Caco-2 (cell line): ENCODE results near the gene SLC1A7. TPM values are rescaled to one million over a fixed set of nuclear protein-coding genes. Genes with fewer than 3 reads are reported as not detected.

ENCODE experiments used
- BruUV-seq: library from RNA; stranded (reverse); fragments of 400-500 nt; replicated peaks from 2 replicates; lab custom pipeline; 2021; lab: Mats Ljungman, UMichigan
- CTCF ChIA-PET: fragments of 300-600 bp; sonication (Branson Sonifier 250); formaldehyde crosslinking; loops from one replicate; lab custom pipeline; 2022; ENCODE audit warnings: antibody characterized with exemption; lab: Charles Lee
- POLR2A ChIA-PET: fragments of 300-600 bp; sonication (Branson Sonifier 250); formaldehyde crosslinking; loops from one replicate; lab custom pipeline; 2022; ENCODE audit warnings: antibody characterized with exemption; lab: Charles Lee
- DNase-seq, 2 experiments: peaks; one replicate each; pipeline versions ENCODE4 v3.0.0 to v3.0.0-alpha.2; 2020 to 2022
- H3K27me3 ChIP-seq: replicated peaks from 2 replicates; pipeline ENCODE4 v1.6.0; 2011; ENCODE audit warnings: low read length; ENCODE audit not compliant: control insufficient read depth, insufficient read depth
- H3K36me3 ChIP-seq: 2 replicates; pipeline ENCODE4 v1.5.1; 2011; ENCODE audit warnings: low read length; ENCODE audit not compliant: control insufficient read depth, insufficient read depth
- H3K4me1 ChIP-seq: fragments of 250-450 bp; sonication (Bioruptor Pico); 2 replicates; pipeline ENCODE4 v1.5.1; 2020; ENCODE audit warnings: mild to moderate bottlenecking
- H3K4me3 ChIP-seq: 2 replicates; pipeline ENCODE4 v1.5.1; 2011; ENCODE audit warnings: low read depth, mild to moderate bottlenecking, control low read depth, low read length
- H3K9me3 ChIP-seq: fragments of 250-450 bp; sonication (Bioruptor Pico); 2 replicates; pipeline ENCODE4 v1.5.1; 2020; ENCODE audit warnings: mild to moderate bottlenecking, moderate library complexity
- H3K27ac Mint-ChIP-seq: one replicate; pipeline ENCODE4 v1.8.0; 2022; ENCODE audit warnings: mixed read lengths; ENCODE audit not compliant: unreplicated experiment
- H3K27me3 Mint-ChIP-seq: one replicate; pipeline ENCODE4 v1.8.0; 2022; ENCODE audit warnings: mixed read lengths; ENCODE audit not compliant: insufficient read depth, unreplicated experiment
- H3K36me3 Mint-ChIP-seq: one replicate; pipeline ENCODE4 v1.8.0; 2022; ENCODE audit warnings: mild to moderate bottlenecking, mixed read lengths; ENCODE audit not compliant: insufficient read depth, unreplicated experiment
- H3K4me1 Mint-ChIP-seq: one replicate; pipeline ENCODE4 v1.8.0; 2022; ENCODE audit warnings: low read depth, mixed read lengths; ENCODE audit not compliant: unreplicated experiment
- H3K4me3 Mint-ChIP-seq: one replicate; pipeline ENCODE4 v1.8.0; 2022; ENCODE audit warnings: mild to moderate bottlenecking, moderate library complexity, mixed read lengths; ENCODE audit not compliant: unreplicated experiment
- H3K9me3 Mint-ChIP-seq: one replicate; pipeline ENCODE4 v1.8.0; 2022; ENCODE audit warnings: mixed read lengths; ENCODE audit not compliant: unreplicated experiment
- CTCF ChIP-seq, 2 experiments: fragments of 200-600 bp in 1 of 2; IDR thresholded peaks; 1 replicate in 1 of 2; 2 replicates in 1 of 2; pipeline versions ENCODE4 v1.5.1 to v1.8.0; 2011 to 2022; ENCODE audit warnings: antibody characterized with exemption in 1 of 2, control low read depth in 1 of 2, inconsistent platforms in 1 of 2, low read depth in 1 of 2, low read length in 1 of 2, mild to moderate bottlenecking in 1 of 2, moderate library complexity in 1 of 2; ENCODE audit not compliant: insufficient read depth in 1 of 2, severe bottlenecking in 1 of 2, unreplicated experiment in 1 of 2
- intact Hi-C: fragments of 100-400 bp; cut with micrococcal nuclease; formaldehyde crosslinking; loops from one replicate; pipeline ENCODE4 v1.10.0; 2022; ENCODE audit not compliant: unreplicated experiment
- total RNA-seq: library from RNA; stranded (reverse); gene quantifications from 2 replicates; pipeline ENCODE4 v1.2.3, GENCODE V29; 2022

Gene SLC1A7
- total RNA-seq, 1 experiment from 2014 or later: not detected

GRCh38 chr1:53129891-53130597 is 12.4 kb downstream of the SLC1A7 start:
- Histone ChIP-seq H3K4me3 (no peak overlapping the region), H3K4me1 (no peaks in the 10 kb centered on the region), H3K27me3 (no peaks in the 10 kb centered on the region), H3K9me3 (no peaks in the 10 kb centered on the region), H3K36me3 (no peaks in the 10 kb centered on the region)
- intact Hi-C loops: no loop called here
- Mint-ChIP-seq H3K9me3 (no peaks in the 10 kb centered on the region), H3K36me3 (no peaks in the 10 kb centered on the region), H3K27ac (no peak overlapping the region), H3K4me1 (no peaks in the 10 kb centered on the region), H3K27me3 (no peaks in the 10 kb centered on the region), H3K4me3 (no peak overlapping the region)
- POLR2A ChIA-PET: no interaction called here
- CTCF ChIA-PET: no interaction called here
- TF ChIP-seq CTCF (IDR thresholded peaks at IDR 0.05; ENCODE audit: insufficient read depth in 1 of 2, low read depth in 1 of 2, low read length in 1 of 2, severe bottlenecking in 1 of 2, unreplicated experiment in 1 of 2): no peak
- DNase-seq: no peak
- BruUV-seq: no TSS peak

DNA sequence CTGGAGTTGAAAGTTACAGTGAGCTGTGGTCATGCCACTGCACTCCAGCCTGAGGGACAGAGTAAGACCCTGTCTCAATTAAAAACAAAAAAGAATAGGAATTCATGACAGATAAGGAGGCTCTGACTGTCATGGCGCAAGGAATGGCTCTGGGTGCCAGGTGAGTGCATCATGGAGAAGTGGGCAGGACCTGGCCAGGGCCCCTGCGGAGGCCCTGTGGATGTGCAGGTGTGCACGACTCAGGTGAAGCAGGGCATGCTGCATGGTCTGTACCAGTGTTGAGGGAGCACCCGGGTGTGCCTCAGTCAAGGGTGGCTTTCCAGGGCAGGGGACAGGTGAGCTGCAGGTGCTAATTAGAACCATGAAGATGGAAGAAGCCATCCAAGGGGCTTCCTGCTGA is 14.0 kb downstream of the SLC1A7 start:
- DNase-seq: no peak
- no peak overlapping the region for H3K27ac Mint-ChIP-seq
- Histone ChIP-seq H3K4me1 (no peaks in the 10 kb centered on the region), H3K9me3 (no peaks in the 10 kb centered on the region), H3K36me3 (no peaks in the 10 kb centered on the region), H3K4me3 (no peak overlapping the region), H3K27me3 (no peaks in the 10 kb centered on the region)
- no peaks in the 10 kb centered on the region for H3K4me1 Mint-ChIP-seq
- ChIA-PET POLR2A (no interaction called here), CTCF (no interaction called here)
- H3K27me3 Mint-ChIP-seq: no peaks in the 10 kb centered on the region
- intact Hi-C loops: no loop called here
- no peak for TF ChIP-seq CTCF (IDR thresholded peaks at IDR 0.05; ENCODE audit: insufficient read depth in 1 of 2, low read depth in 1 of 2, low read length in 1 of 2, severe bottlenecking in 1 of 2, unreplicated experiment in 1 of 2)
- no TSS peak for BruUV-seq
- no peaks in the 10 kb centered on the region for H3K9me3 Mint-ChIP-seq
- no peaks in the 10 kb centered on the region for H3K36me3 Mint-ChIP-seq
- no peak overlapping the region for H3K4me3 Mint-ChIP-seq

GRCh38 chr1:53127546-53127945 is 14.9 kb downstream of the SLC1A7 start:
- Mint-ChIP-seq H3K27ac (no peak overlapping the region), H3K4me3 (no peak overlapping the region), H3K27me3 (no peaks in the 10 kb centered on the region), H3K9me3 (no peaks in the 10 kb centered on the region), H3K36me3 (no peaks in the 10 kb centered on the region), H3K4me1 (no peaks in the 10 kb centered on the region)
- BruUV-seq: no TSS peak
- Histone ChIP-seq H3K36me3 (no peaks in the 10 kb centered on the region), H3K9me3 (no peaks in the 10 kb centered on the region), H3K4me3 (no peak overlapping the region), H3K4me1 (no peaks in the 10 kb centered on the region), H3K27me3 (no peaks in the 10 kb centered on the region)
- TF ChIP-seq CTCF (IDR thresholded peaks at IDR 0.05; ENCODE audit: insufficient read depth in 1 of 2, low read depth in 1 of 2, low read length in 1 of 2, severe bottlenecking in 1 of 2, unreplicated experiment in 1 of 2): no peak
- intact Hi-C loops: no loop called here
- CTCF ChIA-PET: no interaction called here
- POLR2A ChIA-PET: no interaction called here
- DNase-seq: no peak
